ENCODE measurements around the gene KRTAP10-5.
"Not testable (repeated sequence)": the region's sequence is repeated elsewhere in the genome, so short reads cannot be mapped to it uniquely, and the experiment has no call there.

KRTAP10-5 gene

DNA sequence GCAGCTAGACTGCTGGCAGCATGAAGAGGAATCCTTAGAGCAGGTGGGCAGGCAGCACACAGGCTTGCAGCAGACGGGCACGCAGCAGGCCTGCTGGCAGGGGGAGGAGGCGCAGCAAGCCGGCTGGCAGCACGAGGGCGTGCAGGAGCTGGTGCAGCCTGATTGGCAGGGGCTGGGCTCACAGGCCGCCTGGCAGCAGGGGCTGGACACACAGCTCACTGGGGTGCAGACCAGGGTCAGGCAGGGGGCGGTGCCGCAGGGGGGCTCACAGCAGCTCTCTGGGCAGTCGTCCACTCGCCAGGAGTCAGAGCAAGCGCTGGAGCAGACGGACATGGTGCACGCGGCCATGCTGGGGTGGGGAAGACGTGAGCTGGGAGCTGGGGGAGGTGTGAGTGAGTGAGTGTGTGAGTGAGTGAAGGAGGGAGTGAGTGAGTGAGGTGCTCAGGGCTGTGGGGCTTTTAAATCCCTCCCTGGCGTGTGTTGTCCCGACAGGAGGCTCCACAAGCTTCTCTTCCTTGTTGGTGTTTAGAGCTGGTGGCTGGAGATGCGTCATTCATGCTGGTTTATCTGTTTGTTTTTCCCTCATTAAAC is at the start of gene KRTAP10-5:
TSS of gene KRTAP10-5 (minus strand) at position 374 of the 591 bp plus-strand sequence. CDS start at position 348, 26 bp downstream.
- DNase-seq (ENCODE audit: low read depth) = not testable (repeated sequence)

DNA sequence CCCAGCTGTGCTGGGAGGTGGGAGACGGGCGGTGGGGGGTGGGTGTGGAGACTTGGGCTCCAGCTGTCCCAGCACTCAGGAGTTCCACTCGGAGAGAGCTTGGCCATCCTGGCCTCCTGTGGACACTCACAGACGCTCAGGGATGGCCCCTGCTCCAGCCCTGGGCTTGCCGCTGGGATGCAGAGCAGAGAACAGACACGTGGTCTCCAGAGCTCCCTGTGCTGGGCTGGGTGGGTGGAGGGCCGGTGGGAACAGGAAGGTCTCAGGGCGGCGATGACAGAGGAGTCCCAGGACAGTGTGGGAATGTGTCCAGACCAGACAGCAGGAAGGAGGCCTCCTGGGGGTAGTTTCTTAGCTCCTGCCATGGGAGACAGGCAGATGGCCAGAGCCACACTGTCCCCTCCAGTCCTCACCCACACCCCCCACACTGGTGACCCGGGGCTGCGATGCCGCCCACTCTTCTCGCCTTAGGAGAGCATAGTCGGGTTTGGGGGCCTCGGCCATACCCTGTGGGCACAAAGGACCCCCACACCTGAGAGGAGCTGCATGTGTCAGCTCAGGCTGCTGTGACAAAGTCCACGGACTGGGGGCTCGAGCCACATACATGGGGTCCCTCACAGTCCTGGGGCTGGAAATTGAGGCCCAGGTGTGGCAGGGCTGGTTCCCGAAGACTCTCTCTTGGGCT is 48.4 kb upstream of the KRTAP10-5 start:
- no peak for DNase-seq (ENCODE audit: low read depth)
- TF ChIP-seq CTCF (conservative IDR thresholded peaks at IDR 0.05; ENCODE audit: low read depth, low read length) = no peak
- H3K4me3 ChIP-seq (ENCODE audit: low read depth, low read length) = no peak overlapping the region

More for the DNA sequence above, at the start of gene KRTAP10-5:
- not testable (repeated sequence) for H3K4me3 ChIP-seq (ENCODE audit: low read depth, low read length)

DNA sequence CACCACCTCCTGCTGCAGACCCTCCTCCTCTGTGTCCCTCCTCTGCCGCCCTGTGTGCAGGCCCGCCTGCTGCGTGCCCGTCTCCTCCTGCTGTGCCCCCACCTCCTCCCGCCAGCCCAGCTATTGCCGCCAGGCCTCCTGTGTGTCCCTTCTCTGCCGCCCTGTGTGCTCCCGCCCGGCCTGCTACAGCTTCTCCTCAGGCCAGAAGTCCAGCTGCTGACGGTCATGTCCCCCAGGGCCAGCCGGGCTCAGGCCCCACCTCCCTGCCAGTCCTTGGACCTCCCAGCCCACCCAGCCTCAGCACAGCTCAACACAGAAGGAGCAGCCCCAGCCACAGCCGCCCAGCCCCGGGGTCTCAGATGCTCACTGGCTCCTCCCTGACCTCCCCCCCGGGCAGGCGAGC is 47.4 kb upstream of the KRTAP10-5 start:
- H3K4me3 ChIP-seq (ENCODE audit: low read depth, low read length); DNase-seq (ENCODE audit: low read depth): not testable (repeated sequence)

- DNase-seq (ENCODE audit: low read depth) = not testable (repeated sequence)
These were observed 46.9 kb upstream of the KRTAP10-5 start for GRCh38 chr21:44627181-44627822.

DNA sequence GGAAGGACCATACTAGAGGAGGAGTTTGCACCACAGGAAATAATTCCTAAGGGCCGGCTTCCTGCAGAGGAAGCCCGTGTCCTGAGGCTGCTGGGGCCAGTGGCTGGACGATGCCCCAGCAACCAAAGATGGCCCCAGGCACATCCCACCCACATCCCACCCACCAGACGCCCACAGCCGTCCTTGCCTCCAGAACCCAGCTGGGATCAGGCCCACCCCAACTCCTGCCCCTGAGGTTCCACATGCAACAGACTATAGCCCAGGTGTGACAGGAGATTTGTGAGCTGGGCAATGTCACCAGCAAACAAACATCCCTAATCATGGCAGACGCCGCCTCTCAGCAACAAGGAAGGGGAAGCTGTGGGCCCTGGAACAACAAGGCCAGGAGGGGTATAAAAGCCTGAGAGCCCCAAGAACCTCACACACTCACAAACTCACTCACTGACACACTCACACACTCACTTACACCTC is 46.3 kb upstream of the KRTAP10-5 start, which contains the start of gene KRTAP10-9:
TSS of gene KRTAP10-9 (plus strand) at position 421 of the 471 bp plus-strand sequence. CDS start 79 bp downstream, outside the sequence.
- no peak for DNase-seq (ENCODE audit: low read depth)
- TF ChIP-seq CTCF (conservative IDR thresholded peaks at IDR 0.05; ENCODE audit: low read depth, low read length) = no peak
- no peak within 1 kb of the TSS for H3K4me3 ChIP-seq (ENCODE audit: low read depth, low read length)

More at GRCh38 chr21:44627181-44627822, 46.9 kb upstream of the KRTAP10-5 start:
- H3K4me3 ChIP-seq (ENCODE audit: low read depth, low read length) = not testable (repeated sequence)

- TF ChIP-seq CTCF (conservative IDR thresholded peaks at IDR 0.05; ENCODE audit: low read depth, low read length) = no peak
- no peak for DNase-seq (ENCODE audit: low read depth)
- H3K4me3 ChIP-seq (ENCODE audit: low read depth, low read length) = no peak overlapping the region
These were observed 45.9 kb upstream of the KRTAP10-5 start for GRCh38 chr21:44626262-44626661.

DNA sequence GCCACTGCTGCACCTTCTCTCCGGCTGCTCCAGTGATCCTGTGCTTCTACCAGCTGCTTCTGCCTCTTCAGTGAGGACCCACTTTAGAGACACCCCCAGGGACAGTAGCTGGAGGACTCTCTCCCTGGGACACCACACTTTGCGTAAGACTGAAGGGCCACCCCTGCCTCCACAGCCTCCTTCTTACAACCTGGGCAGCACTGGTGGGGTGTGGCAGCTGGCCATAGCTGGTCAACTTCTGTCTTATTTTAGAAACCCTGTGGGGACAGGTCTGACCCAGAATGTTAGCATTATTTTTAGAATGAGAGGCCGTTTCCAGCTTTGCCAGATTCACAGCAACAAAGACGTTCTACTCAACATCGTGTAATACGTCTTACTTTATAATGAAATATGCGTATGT is 45.4 kb upstream of the KRTAP10-5 start:
- TF ChIP-seq CTCF (conservative IDR thresholded peaks at IDR 0.05; ENCODE audit: low read depth, low read length) = no peak
- H3K4me3 ChIP-seq (ENCODE audit: low read depth, low read length) = no peak overlapping the region
- no peak for DNase-seq (ENCODE audit: low read depth)

DNA sequence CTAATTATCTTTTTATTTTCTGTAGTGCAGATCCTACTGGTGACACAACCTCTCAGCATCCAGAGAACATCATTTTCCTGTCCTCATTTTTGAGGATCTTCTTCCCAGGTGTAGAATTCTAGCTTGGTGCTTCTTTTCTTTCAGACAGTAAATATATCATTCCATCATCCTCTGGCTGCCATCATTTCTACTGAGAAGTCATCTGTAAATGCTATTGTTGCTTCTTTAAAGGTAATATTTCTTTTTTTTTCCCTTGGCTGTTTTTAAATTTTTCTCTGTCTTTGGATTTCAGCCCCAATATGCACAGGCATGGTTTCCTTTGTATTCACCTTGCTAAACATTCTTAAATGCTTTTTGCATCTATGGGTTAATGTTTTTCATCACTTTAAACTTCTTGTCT is 43.2 kb upstream of the KRTAP10-5 start:
- DNase-seq (ENCODE audit: low read depth) = no peak
- H3K4me3 ChIP-seq (ENCODE audit: low read depth, low read length) = no peak overlapping the region
- TF ChIP-seq CTCF (conservative IDR thresholded peaks at IDR 0.05; ENCODE audit: low read depth, low read length) = no peak

Measured in choroid plexus epithelial cell (primary cell).